Jurkat, Clone E6-1 (cell line): ENCODE data around the gene SEPTIN10.
"Not testable (repeated sequence)": the region's sequence is repeated elsewhere in the genome, so short reads cannot be mapped to it uniquely, and the experiment has no call there.

Source experiments
- DNase-seq: peaks from one replicate; pipeline ENCODE4 v3.0.0-alpha.2; 2011; ENCODE audit warnings: low read depth, low spot score
- H3K4me3 ChIP-seq: 2 replicates; pipeline ENCODE4 v1.5.1; 2011; ENCODE audit warnings: mild to moderate bottlenecking, low read length, control low read depth, moderate library complexity

SEPTIN10 gene

DNA sequence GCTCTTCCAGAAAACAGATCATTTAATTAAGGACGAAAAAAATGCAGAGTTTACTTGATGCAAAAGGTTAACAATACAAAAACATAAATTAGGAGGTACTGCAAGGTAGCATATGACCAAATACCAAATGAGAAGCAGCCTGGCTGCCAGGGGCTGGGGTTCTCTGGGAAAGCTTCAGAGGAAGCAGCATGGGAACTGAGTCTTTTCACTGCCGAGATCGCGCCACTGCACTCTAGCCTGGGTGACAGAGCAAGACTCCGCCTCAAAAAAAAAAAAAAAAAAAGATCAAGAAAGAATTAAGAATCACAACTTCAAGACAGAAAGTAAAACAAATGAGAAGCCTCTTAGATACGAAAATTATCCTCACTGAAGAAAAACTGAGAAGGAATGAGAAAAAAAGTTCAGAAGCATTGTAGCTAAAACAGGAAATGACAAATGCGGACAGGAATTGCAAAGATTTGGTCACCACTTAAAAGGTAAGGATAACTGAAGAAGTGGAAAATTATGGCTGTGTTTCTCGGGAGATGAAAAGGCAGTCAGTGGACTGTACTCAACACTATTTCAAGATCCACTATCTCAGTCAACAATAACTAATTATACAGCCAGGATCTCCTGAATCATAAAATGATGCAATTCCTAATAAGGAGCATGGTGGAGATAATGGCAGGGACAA, 4.3 kb downstream of the SEPTIN10 start:
- H3K4me3 ChIP-seq = no peak overlapping the region
- no peak for DNase-seq

GRCh38 chr2:109607766-109608165, 6.0 kb downstream of the SEPTIN10 start:
- no peak overlapping the region for H3K4me3 ChIP-seq
- no peak for DNase-seq

DNA sequence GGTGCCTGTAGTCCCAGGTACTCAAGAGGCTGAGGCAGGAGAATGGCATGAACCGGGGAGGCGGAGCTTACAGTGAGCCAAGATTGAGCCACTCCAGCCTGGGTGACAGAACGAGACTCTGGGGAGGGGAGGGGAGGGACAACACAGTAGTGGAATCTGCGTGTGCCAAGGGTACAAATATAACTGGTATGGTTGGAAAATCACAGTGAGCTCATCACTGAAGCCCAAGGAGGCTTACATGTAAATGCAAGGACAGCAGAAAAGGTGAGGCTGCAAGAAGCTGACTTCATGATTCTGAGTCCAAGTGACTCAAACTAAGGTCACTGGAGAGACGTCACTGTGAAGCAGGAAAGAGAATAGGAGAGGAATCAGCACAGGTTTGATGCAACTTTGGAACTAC, 9.2 kb downstream of the SEPTIN10 start:
- DNase-seq = no peak
- no peak overlapping the region for H3K4me3 ChIP-seq

GRCh38 chr2:109602617-109603188, 11.1 kb downstream of the SEPTIN10 start:
- no peak for DNase-seq
- H3K4me3 ChIP-seq = no peak overlapping the region

- no peak for DNase-seq
- no peak overlapping the region for H3K4me3 ChIP-seq
Measured at GRCh38 chr2:109601783-109602182, 12.0 kb downstream of the SEPTIN10 start.

- no peak for DNase-seq
- no peak overlapping the region for H3K4me3 ChIP-seq
Measured at GRCh38 chr2:109597283-109597682, 16.5 kb downstream of the SEPTIN10 start.

GRCh38 chr2:109595644-109596043, 18.1 kb downstream of the SEPTIN10 start:
- no peak overlapping the region for H3K4me3 ChIP-seq
- DNase-seq = no peak

DNA sequence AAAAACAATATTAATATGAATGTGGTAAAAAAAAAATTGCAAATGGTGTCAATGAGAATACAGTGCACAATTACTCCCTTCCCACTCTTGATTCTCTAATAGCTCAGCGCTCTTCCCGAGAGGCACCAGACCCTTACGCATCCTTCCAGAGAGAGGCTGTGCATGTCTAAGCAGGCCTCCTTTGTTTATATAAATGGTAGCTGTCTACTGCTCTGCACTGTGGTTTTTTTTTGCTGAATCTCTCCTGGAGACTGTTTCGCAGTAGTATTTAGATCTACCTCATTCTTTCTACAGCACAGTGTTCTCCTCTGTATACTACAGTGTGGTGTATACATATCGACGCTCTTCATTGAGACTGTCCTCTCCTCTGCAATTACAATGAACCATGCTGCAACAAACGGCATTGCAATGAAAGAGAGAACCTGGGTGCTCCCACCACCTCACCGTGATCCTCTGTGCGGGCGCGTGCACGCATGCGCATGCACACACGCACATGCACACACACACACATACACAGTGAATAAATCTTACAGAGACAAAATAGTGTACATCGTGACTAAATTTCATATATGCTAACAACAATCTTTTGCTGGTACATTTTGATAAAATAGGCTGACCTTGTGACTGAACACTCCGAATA, 19.4 kb downstream of the SEPTIN10 start:
- no peak for DNase-seq
- H3K4me3 ChIP-seq = no peak overlapping the region

GRCh38 chr2:109592905-109593304, 20.9 kb downstream of the SEPTIN10 start:
- H3K4me3 ChIP-seq = no peak overlapping the region
- DNase-seq = no peak

- H3K4me3 ChIP-seq = no peak overlapping the region
- no peak for DNase-seq
Measured at GRCh38 chr2:109591206-109591605, 22.6 kb downstream of the SEPTIN10 start.

DNA sequence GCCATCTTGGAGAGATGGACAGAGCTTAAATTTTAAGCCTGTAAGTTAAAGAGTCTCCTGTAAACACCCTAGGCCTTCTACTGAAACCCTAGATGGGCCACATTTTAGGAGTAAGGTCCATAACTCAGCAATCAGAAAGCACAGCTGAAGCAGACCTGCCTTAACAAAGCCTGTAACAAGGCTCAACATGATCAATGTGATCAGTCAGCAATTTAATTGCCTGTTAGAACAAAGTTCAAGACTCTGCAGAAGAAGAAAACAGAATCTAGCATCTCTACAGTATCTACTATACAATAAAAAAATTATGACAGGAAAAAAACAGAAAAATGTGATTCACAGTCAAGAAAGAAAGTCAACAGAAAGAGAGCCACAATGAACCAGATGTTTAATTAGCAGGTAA, 27.1 kb downstream of the SEPTIN10 start:
- DNase-seq = no peak

GRCh38 chr2:109582928-109583895, 30.6 kb downstream of the SEPTIN10 start:
- H3K4me3 ChIP-seq = no peak overlapping the region
- DNase-seq = no peak

More for the DNA sequence above, 27.1 kb downstream of the SEPTIN10 start:
- H3K4me3 ChIP-seq = no peak overlapping the region

DNA sequence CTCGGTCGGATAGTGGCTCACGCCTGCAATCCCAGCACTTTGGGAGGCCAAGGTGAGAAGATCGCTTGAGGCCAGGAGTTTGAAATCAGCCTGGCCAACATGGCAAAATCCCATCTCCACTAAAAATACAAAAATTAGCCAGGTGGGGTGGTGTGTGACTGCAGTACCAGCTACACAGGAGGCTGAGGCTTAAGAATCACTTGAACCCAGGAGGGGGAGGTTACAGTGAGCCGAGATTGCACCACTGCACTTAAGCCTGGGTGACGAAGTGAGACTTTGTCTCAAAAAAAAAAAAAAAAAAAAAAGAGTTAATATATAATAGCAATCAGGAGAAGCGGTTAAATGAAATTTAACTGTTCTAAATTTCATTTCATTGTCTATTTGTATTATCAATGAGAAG, 36.1 kb downstream of the SEPTIN10 start:
- not testable (repeated sequence) for H3K4me3 ChIP-seq, DNase-seq

- H3K4me3 ChIP-seq = no peak overlapping the region
- no peak for DNase-seq
Measured at GRCh38 chr2:109575373-109575772, 38.4 kb downstream of the SEPTIN10 start.

GRCh38 chr2:109563980-109564550, 49.7 kb downstream of the SEPTIN10 start:
- H3K4me3 ChIP-seq = no peak overlapping the region
- DNase-seq = no peak

GRCh38 chr2:109563288-109563687, 50.5 kb downstream of the SEPTIN10 start:
- no peak for DNase-seq
- H3K4me3 ChIP-seq = no peak overlapping the region

DNA sequence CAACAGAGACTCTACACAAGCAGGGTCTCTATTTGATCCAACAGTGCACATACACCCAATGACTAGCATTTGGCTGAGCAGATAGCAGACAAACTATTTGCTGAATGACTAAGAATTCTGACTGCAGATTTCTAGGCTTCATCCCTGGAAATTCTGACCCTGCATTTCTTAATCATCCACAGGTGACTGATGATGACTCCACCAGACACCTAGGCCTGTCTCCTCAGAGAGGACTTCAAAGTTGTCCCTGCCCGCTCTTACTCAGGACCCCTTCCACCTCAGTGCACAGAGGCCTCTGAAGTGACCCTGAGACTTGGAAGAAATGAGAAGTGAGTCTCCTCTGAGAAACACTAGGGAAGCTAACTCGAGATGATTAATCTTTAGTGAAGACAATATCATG, 51.3 kb downstream of the SEPTIN10 start:
- no peak for DNase-seq
- H3K4me3 ChIP-seq = no peak overlapping the region

GRCh38 chr2:109560265-109560664, 53.5 kb downstream of the SEPTIN10 start:
- no peak overlapping the region for H3K4me3 ChIP-seq
- DNase-seq = no peak
